Measurements from ENCODE around the gene SHB. TPM values are rescaled to one million over a fixed set of nuclear protein-coding genes. Genes with fewer than 3 reads are reported as not detected.
A peak's percentile ranks its signal among the peaks of the same experiment; 100 is the strongest.

Gene SHB
- total and polyA plus RNA-seq, 10 donors, result 1.2 to 20.5 (median 7.1) TPM

DNA sequence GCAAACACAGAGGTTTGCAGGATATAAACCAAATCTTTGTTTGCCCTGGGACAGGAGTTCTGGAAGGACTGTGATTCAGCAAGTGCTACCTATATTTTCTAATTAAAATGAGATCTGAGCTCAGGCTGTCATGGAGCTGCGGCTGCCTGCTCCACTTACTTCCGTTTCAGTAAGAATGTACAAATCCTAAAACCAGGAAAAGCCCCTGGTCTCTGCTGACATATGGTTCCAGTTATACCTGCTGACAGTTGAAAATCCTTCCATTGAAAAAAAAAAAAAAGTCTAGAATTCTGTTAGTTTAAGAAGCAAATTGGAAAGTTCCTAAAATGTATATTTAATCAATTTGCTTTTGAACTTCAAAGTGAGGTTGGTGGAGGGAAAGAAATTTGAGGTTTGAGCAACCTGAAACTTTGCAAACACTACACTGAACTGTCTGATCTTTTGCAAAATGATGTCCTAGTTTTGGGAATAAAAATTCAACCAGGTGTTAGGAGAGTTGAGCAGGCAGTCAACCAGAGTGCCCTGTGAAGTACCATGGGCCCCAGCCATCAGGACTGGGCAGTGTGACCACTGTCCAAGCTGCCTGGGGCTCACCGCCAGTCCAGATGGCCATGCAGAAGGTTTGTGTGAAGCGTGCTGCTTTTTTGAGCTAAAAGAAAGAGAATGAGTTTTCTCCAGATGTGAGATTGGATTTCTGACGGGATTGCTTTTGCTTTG is 50.6 kb downstream of the SHB start:
- intact Hi-C loops (cut with DNase I; ENCODE audit: low total_unique reads), result no loop called here

DNA sequence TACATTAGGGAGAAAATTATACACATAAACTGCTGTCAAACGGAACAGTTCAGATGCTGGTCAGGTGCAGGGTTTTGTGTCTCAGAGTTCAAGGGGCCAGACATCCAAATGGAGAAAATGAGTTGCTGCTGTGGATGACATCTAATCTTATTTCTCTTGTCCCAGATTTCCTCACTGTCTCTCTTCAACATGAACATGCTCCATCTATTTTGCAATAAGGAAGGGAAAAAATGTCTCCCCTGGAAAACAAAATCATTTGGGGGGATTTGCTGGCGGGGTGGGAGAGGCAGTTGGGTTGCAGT is 51.2 kb downstream of the SHB start:
- DNase-seq, result no peak
- H3K27ac ChIP-seq, result no peak overlapping the region
- no peaks in the 10 kb centered on the region for H3K9me3 ChIP-seq
- intact Hi-C loops (cut with DNase I; ENCODE audit: low total_unique reads), result no loop called here
- H3K27me3 ChIP-seq (replicated peaks in 1 of 7), result no peaks in the 10 kb centered on the region
- TF ChIP-seq POLR2AphosphoS5 (IDR thresholded peaks at IDR 0.05) (no peak), POLR2A (IDR thresholded peaks at IDR 0.05) (no peak)
- TF ChIP-seq, protein P1, sequence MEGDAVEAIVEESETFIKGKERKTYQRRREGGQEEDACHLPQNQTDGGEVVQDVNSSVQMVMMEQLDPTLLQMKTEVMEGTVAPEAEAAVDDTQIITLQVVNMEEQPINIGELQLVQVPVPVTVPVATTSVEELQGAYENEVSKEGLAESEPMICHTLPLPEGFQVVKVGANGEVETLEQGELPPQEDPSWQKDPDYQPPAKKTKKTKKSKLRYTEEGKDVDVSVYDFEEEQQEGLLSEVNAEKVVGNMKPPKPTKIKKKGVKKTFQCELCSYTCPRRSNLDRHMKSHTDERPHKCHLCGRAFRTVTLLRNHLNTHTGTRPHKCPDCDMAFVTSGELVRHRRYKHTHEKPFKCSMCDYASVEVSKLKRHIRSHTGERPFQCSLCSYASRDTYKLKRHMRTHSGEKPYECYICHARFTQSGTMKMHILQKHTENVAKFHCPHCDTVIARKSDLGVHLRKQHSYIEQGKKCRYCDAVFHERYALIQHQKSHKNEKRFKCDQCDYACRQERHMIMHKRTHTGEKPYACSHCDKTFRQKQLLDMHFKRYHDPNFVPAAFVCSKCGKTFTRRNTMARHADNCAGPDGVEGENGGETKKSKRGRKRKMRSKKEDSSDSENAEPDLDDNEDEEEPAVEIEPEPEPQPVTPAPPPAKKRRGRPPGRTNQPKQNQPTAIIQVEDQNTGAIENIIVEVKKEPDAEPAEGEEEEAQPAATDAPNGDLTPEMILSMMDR (IDR thresholded peaks at IDR 0.05 in 8 of 11, conservative IDR thresholded peaks at IDR 0.05 in 3 of 11), result no peak
- peaks cover 0 to 24% (median 10%) of the 10 kb centered on the region in 6 donors for H3K4me1 ChIP-seq
- peaks cover 0 to 7% (median 0%) of the 10 kb centered on the region in 6 donors for H3K36me3 ChIP-seq
- H3K4me3 ChIP-seq, result no peak overlapping the region
- 70 to 90% (median 82%) methylated on average over 2 of the region's 2 CpGs for WGBS, 5 donors

More for the DNA sequence above, 50.6 kb downstream of the SHB start:
- WGBS, 5 donors, result 88 to 92% (median 89%) methylated on average over 5 of the region's 5 CpGs
- H3K27ac ChIP-seq, result no peak overlapping the region
- H3K9me3 ChIP-seq, result no peaks in the 10 kb centered on the region
- no peak overlapping the region for H3K4me3 ChIP-seq
- H3K4me1 ChIP-seq, result peaks cover 0 to 24% (median 10%) of the 10 kb centered on the region in 6 donors
- no peak for DNase-seq
- H3K27me3 ChIP-seq (replicated peaks in 1 of 7), result no peaks in the 10 kb centered on the region
- H3K36me3 ChIP-seq, result peaks cover 0 to 7% (median 0%) of the 10 kb centered on the region in 6 donors
- no peak for TF ChIP-seq POLR2A (IDR thresholded peaks at IDR 0.05)
- TF ChIP-seq POLR2AphosphoS5 (IDR thresholded peaks at IDR 0.05), result no peak
- TF ChIP-seq, protein P1 (IDR thresholded peaks at IDR 0.05 in 8 of 11, conservative IDR thresholded peaks at IDR 0.05 in 3 of 11), result no peak

DNA sequence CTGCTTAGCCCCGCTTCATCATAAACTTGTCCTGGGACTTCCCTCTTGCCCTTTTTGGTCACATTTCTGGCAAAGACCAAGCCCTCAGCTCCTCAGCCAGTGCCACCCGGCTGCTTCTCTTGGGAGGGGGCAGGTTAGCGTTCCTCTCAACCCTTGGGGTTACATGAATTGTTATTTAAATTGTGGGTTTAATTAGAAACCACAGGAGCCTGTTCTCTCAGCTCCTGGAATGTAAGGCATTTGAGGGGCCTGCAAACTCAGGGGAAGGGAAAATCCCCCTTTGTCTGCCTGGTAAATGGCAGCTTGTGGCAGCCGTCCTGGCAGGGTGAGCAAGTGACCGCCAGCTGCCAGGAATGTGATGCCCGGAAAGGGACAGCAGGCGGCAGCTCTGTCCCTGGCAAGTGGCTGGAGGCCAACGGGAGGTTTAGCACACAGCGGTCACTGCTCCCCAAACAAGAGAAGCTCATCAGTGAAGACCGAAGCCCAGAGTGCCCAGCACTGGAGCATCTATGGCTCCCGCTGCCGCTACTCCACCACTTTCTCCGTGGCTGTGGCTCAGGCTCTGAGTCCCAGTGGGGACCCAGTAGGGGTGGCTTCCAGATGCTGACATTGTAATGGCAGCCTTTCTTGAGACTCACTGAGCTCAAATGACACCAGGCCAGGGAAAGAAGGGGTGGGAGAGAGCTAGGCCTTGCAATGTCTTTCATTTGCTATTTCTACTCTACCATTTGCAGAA is 51.7 kb downstream of the SHB start:
- intact Hi-C loops (cut with DNase I; ENCODE audit: low total_unique reads), result no loop called here
- Histone ChIP-seq H3K9me3 (no peaks in the 10 kb centered on the region), H3K4me1 (peaks cover 0 to 24% (median 10%) of the 10 kb centered on the region in 6 donors), H3K4me3 (no peak overlapping the region), H3K27ac (no peak overlapping the region), H3K36me3 (peaks cover 0 to 7% (median 0%) of the 10 kb centered on the region in 6 donors), H3K27me3 (replicated peaks in 1 of 7) (no peaks in the 10 kb centered on the region)
- TF ChIP-seq, protein P1 (IDR thresholded peaks at IDR 0.05 in 8 of 11, conservative IDR thresholded peaks at IDR 0.05 in 3 of 11), result peak in 4 of 11 experiments; percentile 8 to 24 (median 14)
- no peak for TF ChIP-seq POLR2A (IDR thresholded peaks at IDR 0.05)
- TF ChIP-seq POLR2AphosphoS5 (IDR thresholded peaks at IDR 0.05), result peak in 2 of 3 donors; percentile 20 to 36
- no peak for DNase-seq
- 73 to 86% (median 82%) methylated on average over 13 of the region's 13 CpGs for WGBS, 5 donors
